HEK293 (cell line): Measurements from ENCODE around the gene CMTM4.
"Not testable (repeated sequence)": the region's sequence is repeated elsewhere in the genome, so short reads cannot be mapped to it uniquely, and the experiment has no call there.

Experiments
- CTCF ChIA-PET: fragments of 350-600 bp; formaldehyde crosslinking; extraction: SDS; loops from one replicate; lab custom pipeline; 2021; ENCODE audit warnings: antibody characterized with exemption; lab: Yijun Ruan, JAX
- POLR2A ChIA-PET: fragments of 300-600 bp; formaldehyde crosslinking; extraction: SDS; loops from one replicate; lab custom pipeline; 2020; ENCODE audit warnings: antibody characterized with exemption, inconsistent platforms; lab: Yijun Ruan, JAX
- H3K27ac ChIP-seq: fragments of 200-500 bp; sonication (Bioruptor generic); 2 replicates; pipeline ENCODE4 v1.5.1; 2014; ENCODE audit warnings: low read depth, low read length, control low read depth, inconsistent platforms; ENCODE audit errors: extremely low read depth
- H3K36me3 ChIP-seq, 2 experiments: fragments of 200-500 bp in 1 of 2; sonication (Bioruptor generic) in 1 of 2; 1 replicate in 1 of 2; 2 replicates in 1 of 2; pipeline ENCODE4 v1.5.1; 2014 to 2017; ENCODE audit warnings: inconsistent platforms in 2 of 2, low read length in 2 of 2; ENCODE audit not compliant: control insufficient read depth in 2 of 2, insufficient read depth in 1 of 2
- H3K4me1 ChIP-seq: fragments of 200-500 bp; sonication (Bioruptor generic); 2 replicates; pipeline ENCODE4 v1.5.1; 2014; ENCODE audit warnings: mild to moderate bottlenecking, low read length, inconsistent platforms; ENCODE audit not compliant: control insufficient read depth, insufficient read depth
- H3K4me3 ChIP-seq: 2 replicates; pipeline ENCODE4 v1.5.1; 2011; ENCODE audit warnings: low read depth, mild to moderate bottlenecking, control low read depth, low read length, moderate library complexity
- H3K9me3 ChIP-seq: fragments of 200-500 bp; sonication (Bioruptor generic); 2 replicates; pipeline ENCODE4 v1.5.1; 2014; ENCODE audit warnings: low read depth, low read length, inconsistent platforms; ENCODE audit not compliant: control insufficient read depth, insufficient read depth
- ATF2 ChIP-seq: fragments of 450-650 bp; formaldehyde crosslinking; IDR thresholded peaks from 2 replicates; pipeline ENCODE4 v1.5.1; 2016; ENCODE audit warnings: missing biosample characterization, missing genetic modification characterization, low read depth
- BCL6B ChIP-seq: fragments of 450-650 bp; formaldehyde crosslinking; IDR thresholded peaks from 2 replicates; pipeline ENCODE4 v1.5.1; 2017; ENCODE audit warnings: missing biosample characterization, missing genetic modification characterization
- KLF16 ChIP-seq: fragments of 450-650 bp; formaldehyde crosslinking; IDR thresholded peaks from 2 replicates; pipeline ENCODE4 v1.5.1; 2017; ENCODE audit warnings: missing biosample characterization, missing genetic modification characterization
- RBAK ChIP-seq: fragments of 450-650 bp; formaldehyde crosslinking; IDR thresholded peaks from 2 replicates; pipeline ENCODE4 v1.5.1; 2016; ENCODE audit warnings: missing biosample characterization, missing genetic modification characterization
- ZBTB20 ChIP-seq: fragments of 450-650 bp; formaldehyde crosslinking; IDR thresholded peaks from 2 replicates; pipeline ENCODE4 v1.5.1; 2016; ENCODE audit warnings: missing biosample characterization, missing genetic modification characterization
- ZIC2 ChIP-seq: fragments of 450-650 bp; formaldehyde crosslinking; IDR thresholded peaks from 2 replicates; pipeline ENCODE4 v1.5.1; 2016; ENCODE audit warnings: missing biosample characterization, missing genetic modification characterization
- ZNF121 ChIP-seq: fragments of 450-650 bp; formaldehyde crosslinking; IDR thresholded peaks from 2 replicates; pipeline ENCODE4 v1.5.1; 2016; ENCODE audit warnings: missing biosample characterization, missing genetic modification characterization
- ZNF248 ChIP-seq: fragments of 450-650 bp; formaldehyde crosslinking; IDR thresholded peaks from 2 replicates; pipeline ENCODE4 v1.5.1; 2017; ENCODE audit warnings: missing biosample characterization, missing genetic modification characterization
- ZNF335 ChIP-seq: fragments of 450-650 bp; formaldehyde crosslinking; conservative IDR thresholded peaks from 2 replicates; pipeline ENCODE4 v1.5.1; 2016; ENCODE audit warnings: missing biosample characterization, missing genetic modification characterization
- ZNF350 ChIP-seq: fragments of 450-650 bp; formaldehyde crosslinking; IDR thresholded peaks from 2 replicates; pipeline ENCODE4 v1.5.0; 2017; ENCODE audit warnings: missing biosample characterization, mild to moderate bottlenecking, missing genetic modification characterization
- ZNF654 ChIP-seq: fragments of 450-650 bp; formaldehyde crosslinking; IDR thresholded peaks from 2 replicates; pipeline ENCODE4 v1.5.1; 2016; ENCODE audit warnings: low read depth, missing biosample characterization, missing genetic modification characterization
- TF ChIP-seq, protein P1 (sequence below): fragments of 450-650 bp; formaldehyde crosslinking; IDR thresholded peaks from 2 replicates; pipeline ENCODE4 v1.5.1; 2016; ENCODE audit warnings: missing biosample characterization, missing genetic modification characterization
- TF ChIP-seq, protein P2 (sequence below): fragments of 450-650 bp; formaldehyde crosslinking; IDR thresholded peaks from 2 replicates; pipeline ENCODE4 v1.5.1; 2016; ENCODE audit warnings: missing biosample characterization, missing genetic modification characterization
- TF ChIP-seq, protein P3 (sequence below): fragments of 450-650 bp; formaldehyde crosslinking; IDR thresholded peaks from 2 replicates; pipeline ENCODE4 v1.5.1; 2016; ENCODE audit warnings: missing biosample characterization, missing genetic modification characterization
- TF ChIP-seq, protein P4 (sequence below): fragments of 450-650 bp; formaldehyde crosslinking; IDR thresholded peaks from 2 replicates; pipeline ENCODE4 v1.5.1; 2016; ENCODE audit warnings: missing biosample characterization, missing genetic modification characterization

CMTM4 gene

DNA sequence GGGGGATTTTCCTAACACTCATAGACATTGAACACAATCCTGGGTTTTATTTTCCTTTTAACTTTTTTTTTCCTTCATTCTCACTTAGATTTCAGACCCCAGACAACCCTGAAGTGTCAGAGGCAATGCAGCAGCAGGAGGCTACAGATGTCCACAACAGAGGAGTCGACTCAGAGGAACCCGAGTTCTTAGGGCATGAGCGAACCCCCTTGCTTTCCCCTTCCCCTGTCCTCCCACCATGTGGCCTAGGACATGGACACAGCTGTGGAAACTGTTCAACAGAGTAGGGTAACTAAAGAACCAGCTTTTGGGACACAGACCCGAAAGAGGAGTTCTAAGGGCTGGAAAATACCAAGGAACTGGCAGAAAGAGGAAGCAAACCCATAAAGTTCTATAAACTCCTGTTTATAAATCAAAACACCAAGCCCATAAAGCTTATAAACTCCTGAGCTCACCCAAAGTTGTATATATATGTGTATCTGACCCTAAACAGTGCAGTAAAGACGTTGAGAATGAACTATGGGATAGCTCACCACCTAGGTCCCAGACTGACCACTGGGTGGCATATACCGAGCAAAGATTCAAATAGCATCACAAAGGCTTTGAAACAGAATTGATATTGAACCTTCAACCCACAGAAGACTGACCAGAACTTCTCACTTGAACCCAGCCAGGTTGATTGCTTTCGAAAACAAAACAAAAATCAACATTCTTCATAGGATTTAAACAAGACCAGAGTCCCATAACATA is 33.9 kb downstream of the CMTM4 start:
- CTCF ChIA-PET: interaction anchor here (0.6 to 5.9 kb wide), 15 partner anchors 11 to 205 kb away, joined by 3 to 86 read pairs (median 5); partner anchors contain the start of genes CMTM4 and DYNC1LI2
- POLR2A ChIA-PET: interaction anchor here (1.0 to 1.3 kb wide), 2 partner anchors 25 to 168 kb away, joined by 3 read pairs; partner anchors contain the start of gene NAE1
- Histone ChIP-seq H3K36me3 (no peaks in the 10 kb centered on the region; a peak in 1 of 3 replicates), H3K4me1 (peaks cover 18% of the 10 kb centered on the region), H3K9me3 (no peaks in the 10 kb centered on the region), H3K27ac (no peak overlapping the region), H3K4me3 (no peak overlapping the region)
- TF ChIP-seq ZNF350 (tag by site-specific recombination): no peak
- TF ChIP-seq, protein P1, sequence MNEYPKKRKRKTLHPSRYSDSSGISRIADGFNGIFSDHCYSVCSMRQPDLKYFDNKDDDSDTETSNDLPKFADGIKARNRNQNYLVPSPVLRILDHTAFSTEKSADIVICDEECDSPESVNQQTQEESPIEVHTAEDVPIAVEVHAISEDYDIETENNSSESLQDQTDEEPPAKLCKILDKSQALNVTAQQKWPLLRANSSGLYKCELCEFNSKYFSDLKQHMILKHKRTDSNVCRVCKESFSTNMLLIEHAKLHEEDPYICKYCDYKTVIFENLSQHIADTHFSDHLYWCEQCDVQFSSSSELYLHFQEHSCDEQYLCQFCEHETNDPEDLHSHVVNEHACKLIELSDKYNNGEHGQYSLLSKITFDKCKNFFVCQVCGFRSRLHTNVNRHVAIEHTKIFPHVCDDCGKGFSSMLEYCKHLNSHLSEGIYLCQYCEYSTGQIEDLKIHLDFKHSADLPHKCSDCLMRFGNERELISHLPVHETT (tag by site-specific recombination): no peak
- no peak for TF ChIP-seq RBAK
- TF ChIP-seq, protein P2, sequence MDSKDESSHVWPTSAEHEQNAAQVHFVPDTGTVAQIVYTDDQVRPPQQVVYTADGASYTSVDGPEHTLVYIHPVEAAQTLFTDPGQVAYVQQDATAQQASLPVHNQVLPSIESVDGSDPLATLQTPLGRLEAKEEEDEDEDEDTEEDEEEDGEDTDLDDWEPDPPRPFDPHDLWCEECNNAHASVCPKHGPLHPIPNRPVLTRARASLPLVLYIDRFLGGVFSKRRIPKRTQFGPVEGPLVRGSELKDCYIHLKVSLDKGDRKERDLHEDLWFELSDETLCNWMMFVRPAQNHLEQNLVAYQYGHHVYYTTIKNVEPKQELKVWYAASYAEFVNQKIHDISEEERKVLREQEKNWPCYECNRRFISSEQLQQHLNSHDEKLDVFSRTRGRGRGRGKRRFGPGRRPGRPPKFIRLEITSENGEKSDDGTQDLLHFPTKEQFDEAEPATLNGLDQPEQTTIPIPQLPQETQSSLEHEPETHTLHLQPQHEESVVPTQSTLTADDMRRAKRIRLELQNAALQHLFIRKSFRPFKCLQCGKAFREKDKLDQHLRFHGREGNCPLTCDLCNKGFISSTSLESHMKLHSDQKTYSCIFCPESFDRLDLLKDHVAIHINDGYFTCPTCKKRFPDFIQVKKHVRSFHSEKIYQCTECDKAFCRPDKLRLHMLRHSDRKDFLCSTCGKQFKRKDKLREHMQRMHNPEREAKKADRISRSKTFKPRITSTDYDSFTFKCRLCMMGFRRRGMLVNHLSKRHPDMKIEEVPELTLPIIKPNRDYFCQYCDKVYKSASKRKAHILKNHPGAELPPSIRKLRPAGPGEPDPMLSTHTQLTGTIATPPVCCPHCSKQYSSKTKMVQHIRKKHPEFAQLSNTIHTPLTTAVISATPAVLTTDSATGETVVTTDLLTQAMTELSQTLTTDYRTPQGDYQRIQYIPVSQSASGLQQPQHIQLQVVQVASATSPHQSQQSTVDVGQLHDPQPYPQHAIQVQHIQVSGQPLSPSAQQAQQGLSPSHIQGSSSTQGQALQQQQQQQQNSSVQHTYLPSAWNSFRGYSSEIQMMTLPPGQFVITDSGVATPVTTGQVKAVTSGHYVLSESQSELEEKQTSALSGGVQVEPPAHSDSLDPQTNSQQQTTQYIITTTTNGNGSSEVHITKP: peak; percentile 63
- TF ChIP-seq ZIC2 (tag by site-specific recombination): no peak
- peak; percentile 36; the same call in 1 of the 2 replicates for TF ChIP-seq ZNF654 (tag by site-specific recombination)
- TF ChIP-seq ATF2 (tag by site-specific recombination): no peak
- no peak for TF ChIP-seq ZNF248 (tag by site-specific recombination)
- TF ChIP-seq, protein P3, sequence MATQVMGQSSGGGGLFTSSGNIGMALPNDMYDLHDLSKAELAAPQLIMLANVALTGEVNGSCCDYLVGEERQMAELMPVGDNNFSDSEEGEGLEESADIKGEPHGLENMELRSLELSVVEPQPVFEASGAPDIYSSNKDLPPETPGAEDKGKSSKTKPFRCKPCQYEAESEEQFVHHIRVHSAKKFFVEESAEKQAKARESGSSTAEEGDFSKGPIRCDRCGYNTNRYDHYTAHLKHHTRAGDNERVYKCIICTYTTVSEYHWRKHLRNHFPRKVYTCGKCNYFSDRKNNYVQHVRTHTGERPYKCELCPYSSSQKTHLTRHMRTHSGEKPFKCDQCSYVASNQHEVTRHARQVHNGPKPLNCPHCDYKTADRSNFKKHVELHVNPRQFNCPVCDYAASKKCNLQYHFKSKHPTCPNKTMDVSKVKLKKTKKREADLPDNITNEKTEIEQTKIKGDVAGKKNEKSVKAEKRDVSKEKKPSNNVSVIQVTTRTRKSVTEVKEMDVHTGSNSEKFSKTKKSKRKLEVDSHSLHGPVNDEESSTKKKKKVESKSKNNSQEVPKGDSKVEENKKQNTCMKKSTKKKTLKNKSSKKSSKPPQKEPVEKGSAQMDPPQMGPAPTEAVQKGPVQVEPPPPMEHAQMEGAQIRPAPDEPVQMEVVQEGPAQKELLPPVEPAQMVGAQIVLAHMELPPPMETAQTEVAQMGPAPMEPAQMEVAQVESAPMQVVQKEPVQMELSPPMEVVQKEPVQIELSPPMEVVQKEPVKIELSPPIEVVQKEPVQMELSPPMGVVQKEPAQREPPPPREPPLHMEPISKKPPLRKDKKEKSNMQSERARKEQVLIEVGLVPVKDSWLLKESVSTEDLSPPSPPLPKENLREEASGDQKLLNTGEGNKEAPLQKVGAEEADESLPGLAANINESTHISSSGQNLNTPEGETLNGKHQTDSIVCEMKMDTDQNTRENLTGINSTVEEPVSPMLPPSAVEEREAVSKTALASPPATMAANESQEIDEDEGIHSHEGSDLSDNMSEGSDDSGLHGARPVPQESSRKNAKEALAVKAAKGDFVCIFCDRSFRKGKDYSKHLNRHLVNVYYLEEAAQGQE (tag by site-specific recombination): no peak
- TF ChIP-seq KLF16 (tag by site-specific recombination): no peak

- H3K4me1 ChIP-seq: peaks cover 18% of the 10 kb centered on the region
- H3K9me3 ChIP-seq, H3K27ac ChIP-seq, H3K4me3 ChIP-seq, H3K36me3 ChIP-seq: not testable (repeated sequence)
- POLR2A ChIA-PET: interaction anchor here (1.0 to 1.5 kb wide), 3 partner anchors 25 to 169 kb away, joined by 3 to 9 read pairs (median 3); partner anchors contain the start of gene NAE1
- CTCF ChIA-PET: interaction anchor here (1.0 to 5.9 kb wide), 13 partner anchors 9 to 345 kb away, joined by 3 to 86 read pairs (median 6); partner anchors contain the start of genes CMTM4 and DYNC1LI2
- TF ChIP-seq ZNF335 (tag by site-specific recombination) (peak; percentile 53), ZBTB20 (tag by site-specific recombination) (peak; percentile 15; the same call in 1 of the 2 replicates), ZNF121 (tag by site-specific recombination) (peak; percentile 89), BCL6B (peak; percentile 73)
- TF ChIP-seq, protein P2: 0 out of 2 replicates have a peak, but pooled peaks have one; percentile 47
- TF ChIP-seq, protein P4, sequence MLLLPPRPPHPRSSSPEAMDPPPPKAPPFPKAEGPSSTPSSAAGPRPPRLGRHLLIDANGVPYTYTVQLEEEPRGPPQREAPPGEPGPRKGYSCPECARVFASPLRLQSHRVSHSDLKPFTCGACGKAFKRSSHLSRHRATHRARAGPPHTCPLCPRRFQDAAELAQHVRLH (tag by site-specific recombination): peak; percentile 18; the same call in 1 of the 2 replicates
These were observed 34.7 kb downstream of the CMTM4 start for GRCh38 chr16:66661671-66662346.
